GM18526 (cell line): ENCODE data around the gene SSU72.

ENCODE experiments used
- POLR2A ChIP-seq: IDR thresholded peaks from 3 replicates; pipeline ENCODE4 v1.6.1; 2011; ENCODE audit not compliant: insufficient read length; ENCODE audit errors: extremely low read depth

SSU72 gene

GRCh38 chr1:1583347-1584010, 8.8 kb upstream of the SSU72 start:
- no peak for TF ChIP-seq POLR2A

DNA sequence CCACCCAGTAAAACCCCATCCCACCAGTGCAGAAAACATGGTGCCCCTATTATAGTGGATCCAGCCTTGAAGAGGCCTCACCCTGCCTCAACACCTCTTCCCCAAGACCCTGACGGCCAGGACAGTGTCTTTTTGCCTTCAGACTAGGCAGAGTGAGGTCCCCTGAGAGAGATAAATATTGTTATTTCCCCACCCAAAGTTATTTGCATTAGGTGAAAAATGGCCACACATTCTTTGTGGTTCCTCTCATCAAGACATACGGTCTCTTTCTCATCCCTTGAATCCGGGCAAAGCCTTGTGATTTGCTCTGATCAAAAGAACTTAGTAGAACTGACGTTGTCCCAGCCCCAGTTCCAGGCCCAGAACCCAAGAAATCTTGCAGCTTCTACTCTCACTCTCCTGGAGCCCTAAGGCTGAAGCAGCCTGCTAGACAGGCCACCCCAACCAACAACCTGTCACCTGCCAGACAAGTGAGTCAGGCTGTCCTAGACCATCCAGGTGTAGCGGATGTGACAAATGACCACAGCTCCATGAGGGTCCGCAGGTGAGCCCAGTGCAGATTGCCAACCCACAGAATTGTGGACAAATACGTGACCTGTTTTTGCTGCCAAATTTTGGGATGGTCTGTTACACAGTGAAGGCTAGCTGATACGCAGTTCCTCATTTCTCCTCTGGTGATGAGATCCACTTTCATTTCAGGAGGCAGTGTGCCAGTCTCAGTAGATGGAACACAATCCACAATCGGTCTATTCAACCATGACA, 8.1 kb upstream of the SSU72 start:
- no peak for TF ChIP-seq POLR2A

- TF ChIP-seq POLR2A, result no peak
Observed at GRCh38 chr1:1578371-1578940, 3.8 kb upstream of the SSU72 start.

DNA sequence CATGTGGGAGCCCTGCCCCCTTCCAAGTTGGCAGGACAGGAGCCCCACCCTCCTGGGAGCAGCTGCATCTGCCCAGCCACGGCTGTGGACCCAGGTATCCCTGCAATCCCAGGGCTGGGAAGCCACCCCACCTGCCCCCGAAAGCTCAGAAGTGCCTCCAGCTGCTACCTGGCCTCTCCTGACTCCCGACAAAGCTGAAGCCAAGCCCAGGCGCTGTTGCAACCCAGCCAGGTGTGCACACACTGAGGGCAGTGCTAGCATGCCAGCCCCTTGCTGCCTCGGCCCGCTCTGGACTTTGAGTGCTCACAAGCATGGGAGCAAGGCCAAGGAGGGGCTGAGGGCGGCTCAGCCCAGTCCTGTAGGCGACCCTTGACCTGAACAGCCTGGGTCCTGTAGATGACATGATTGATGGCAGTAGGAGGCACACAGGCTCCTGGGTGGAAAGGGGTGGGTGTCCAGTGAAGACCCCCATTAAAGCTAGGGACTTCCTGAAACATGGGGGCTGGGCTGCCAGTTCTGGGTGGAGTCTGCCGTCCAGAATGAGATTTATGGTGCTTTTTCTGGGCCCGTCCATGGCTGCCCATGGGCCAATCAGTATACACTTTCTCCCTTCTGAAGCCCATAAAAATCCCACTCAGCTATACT, 2.8 kb upstream of the SSU72 start:
- no peak for TF ChIP-seq POLR2A

DNA sequence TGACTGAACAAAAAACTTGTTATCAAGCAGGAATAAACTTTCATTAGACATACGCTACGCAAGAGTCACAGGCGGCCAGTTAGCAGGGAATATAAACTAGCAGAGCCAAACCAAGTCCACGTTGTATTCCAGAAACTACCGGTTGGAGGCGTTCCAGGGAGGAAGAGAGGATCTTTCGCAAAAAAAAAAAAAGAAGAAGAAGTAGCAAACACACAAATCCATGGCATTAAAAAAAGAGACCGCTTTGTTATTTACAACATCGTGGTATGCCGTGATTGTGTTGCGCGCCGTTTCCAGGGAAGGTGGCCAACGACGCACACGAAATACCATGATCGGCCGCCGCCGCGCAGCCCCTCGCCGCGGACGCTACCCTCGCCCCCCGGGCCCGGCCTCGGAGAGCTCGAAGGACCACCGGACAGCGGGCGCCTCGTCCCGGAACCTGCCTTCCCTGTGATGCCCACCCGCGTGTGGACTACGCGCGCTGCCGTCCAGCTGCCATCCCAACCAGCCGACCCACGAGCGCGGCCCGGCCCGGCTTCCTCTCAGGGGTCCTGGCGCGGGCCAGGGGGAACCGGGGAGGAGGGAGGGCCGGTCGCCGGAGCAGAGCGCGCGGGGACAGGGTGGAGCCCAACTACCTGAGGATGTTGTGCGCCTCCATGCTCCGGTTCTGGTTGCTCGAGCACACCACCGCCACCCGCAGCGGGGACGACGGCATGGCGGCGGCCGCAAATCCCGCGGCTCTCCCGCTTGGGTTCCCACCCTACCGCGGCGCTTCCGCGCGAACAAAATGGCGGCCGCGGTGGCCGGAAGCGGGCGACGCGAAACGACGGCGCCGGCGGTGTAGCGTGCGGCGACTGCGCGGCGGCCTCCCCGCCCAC, 581 bp downstream of the SSU72 start:
- no peak for TF ChIP-seq POLR2A

GRCh38 chr1:1569341-1569740, 5.3 kb downstream of the SSU72 start:
- no peak for TF ChIP-seq POLR2A

- TF ChIP-seq POLR2A, result no peak
Observed at GRCh38 chr1:1567891-1568291, 6.8 kb downstream of the SSU72 start.

DNA sequence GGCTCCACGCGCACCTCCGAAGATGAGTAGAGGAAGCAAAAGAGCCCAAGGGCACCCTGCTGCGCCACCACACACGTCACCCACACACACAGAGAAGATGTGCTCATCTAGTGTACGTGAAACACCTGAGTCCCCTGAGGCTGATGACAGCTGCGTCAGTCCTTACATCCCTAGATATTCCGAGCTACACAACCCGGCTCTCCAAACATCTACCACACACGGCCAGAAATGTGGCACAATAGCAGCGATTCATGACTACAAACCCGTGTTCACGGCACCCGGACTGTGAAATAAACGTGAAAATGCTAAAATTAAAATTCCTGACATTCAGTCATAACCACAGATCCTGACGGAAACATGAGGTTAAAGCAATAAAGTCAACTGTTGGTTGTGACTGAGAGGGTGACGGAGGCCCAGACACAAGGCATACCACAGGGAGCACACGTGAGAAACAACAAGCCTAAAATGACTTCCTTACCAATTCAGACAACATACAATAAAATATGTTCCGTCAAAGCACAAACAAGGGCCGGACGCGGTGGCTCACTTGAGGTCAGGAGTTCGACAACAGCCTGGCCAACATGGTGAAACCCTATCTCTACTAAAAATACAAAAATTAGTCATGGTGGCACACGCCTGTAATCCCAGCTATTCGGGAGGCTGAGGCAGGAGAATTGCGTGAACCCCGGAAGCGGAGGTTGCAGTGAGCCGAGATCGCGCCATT, 7.3 kb downstream of the SSU72 start:
- TF ChIP-seq POLR2A, result no peak

DNA sequence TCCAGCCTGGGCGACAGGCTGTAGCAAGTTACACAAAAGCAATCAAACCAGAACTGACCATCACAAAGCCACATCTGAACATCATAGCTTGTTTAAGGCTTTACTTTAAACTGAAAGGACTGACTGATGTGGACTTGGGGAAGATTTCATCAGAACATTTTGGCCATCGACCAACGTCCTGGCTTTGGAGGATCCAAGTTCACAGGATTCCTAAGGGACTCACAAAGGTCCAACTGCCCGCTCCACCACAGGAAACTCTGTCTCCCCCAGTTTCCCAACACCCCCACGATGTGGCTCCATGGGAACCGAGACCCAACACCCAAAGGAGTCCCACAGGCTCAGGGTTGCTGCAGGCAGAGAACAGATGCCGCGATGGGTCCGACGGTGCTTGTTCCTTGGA, 9.3 kb downstream of the SSU72 start:
- TF ChIP-seq POLR2A, result no peak

- TF ChIP-seq POLR2A, result no peak
Observed at GRCh38 chr1:1564268-1564667, 10.4 kb downstream of the SSU72 start.

DNA sequence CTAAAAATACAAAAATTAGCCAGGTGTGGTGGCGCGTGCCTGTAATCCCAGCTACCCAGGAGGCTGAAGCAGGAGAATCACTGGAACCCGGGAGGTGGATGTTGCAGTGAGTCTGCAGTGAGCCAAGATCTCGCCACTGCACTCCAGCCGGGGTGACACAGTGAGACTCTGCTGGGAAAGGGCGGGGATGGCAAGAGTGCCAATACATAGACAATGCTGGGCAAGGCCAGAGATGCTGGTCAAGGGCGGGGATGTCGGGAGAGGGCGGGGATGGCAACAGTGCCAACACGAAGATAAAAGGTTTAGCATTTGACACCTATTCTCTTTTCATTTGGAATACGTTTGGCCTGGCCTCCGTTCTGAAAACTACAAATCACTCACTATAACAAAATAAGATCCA, 11.0 kb downstream of the SSU72 start:
- no peak for TF ChIP-seq POLR2A

GRCh38 chr1:1562556-1563195, 12.0 kb downstream of the SSU72 start:
- TF ChIP-seq POLR2A, result no peak

DNA sequence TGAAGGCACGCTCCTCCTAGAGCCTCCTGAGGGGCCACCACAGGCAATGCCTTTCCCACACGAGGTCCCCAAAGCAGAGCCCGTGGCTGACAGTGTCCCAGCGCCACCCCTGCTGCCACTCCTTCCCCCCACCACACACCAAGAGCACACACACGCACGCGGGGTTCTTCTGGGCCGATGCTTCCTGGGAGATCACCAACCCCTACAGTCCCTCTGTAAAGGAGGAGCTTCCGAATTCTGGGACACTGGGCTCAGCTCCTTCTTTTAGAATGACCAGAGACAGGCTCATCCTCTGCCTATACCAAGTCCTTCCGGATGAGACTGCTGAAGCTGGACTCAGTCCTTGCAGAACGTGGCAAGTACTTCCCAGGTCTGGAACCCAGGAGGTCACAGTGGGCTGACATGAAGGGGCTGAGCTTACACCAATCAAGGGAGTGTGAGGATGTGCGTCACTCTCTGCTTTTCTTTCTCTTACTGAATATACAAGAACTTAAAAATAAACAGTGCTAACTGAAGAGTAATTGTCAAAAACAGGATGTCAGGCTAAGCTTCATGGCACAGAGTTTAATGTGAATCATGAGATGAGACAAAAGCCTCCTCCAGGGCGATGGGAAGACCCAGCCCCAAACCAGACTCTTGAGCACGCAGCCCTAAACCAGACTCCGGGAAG, 12.7 kb downstream of the SSU72 start:
- TF ChIP-seq POLR2A, result no peak
